ENCODE data around the gene C14orf93.

C14orf93 gene

DNA sequence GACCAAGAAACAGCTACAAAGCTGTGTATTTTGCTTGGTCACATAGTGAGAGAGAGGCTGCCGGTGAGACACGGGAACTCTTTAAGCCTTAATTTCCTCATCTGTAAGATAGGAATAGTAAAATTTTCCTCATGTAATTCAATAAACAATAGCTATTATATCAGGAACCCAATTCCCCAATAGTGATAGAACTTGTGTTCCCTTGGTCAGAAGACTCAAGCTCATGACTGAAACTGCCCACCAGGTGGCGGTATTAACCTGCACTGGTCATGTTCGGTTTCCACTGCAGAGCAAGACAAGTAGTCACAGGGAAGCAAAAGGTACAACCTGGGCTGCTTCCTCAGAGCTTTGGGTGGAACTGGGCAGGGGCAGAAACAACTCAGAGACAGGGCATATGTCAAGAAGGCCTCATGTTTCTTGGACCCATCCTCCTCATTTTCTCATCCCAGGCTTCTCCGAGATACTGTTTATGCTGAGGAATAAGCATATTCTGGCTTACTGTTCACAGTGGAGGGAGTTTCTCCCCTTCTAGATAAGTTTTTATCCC lies 23.4 kb downstream of the C14orf93 start:
- peaks cover 2% of the 10 kb centered on the region for H3K27me3 Mint-ChIP-seq (ENCODE audit: low read depth, poor library complexity)
- H3K9me3 Mint-ChIP-seq: no peaks in the 10 kb centered on the region
- TF ChIP-seq, protein P1, sequence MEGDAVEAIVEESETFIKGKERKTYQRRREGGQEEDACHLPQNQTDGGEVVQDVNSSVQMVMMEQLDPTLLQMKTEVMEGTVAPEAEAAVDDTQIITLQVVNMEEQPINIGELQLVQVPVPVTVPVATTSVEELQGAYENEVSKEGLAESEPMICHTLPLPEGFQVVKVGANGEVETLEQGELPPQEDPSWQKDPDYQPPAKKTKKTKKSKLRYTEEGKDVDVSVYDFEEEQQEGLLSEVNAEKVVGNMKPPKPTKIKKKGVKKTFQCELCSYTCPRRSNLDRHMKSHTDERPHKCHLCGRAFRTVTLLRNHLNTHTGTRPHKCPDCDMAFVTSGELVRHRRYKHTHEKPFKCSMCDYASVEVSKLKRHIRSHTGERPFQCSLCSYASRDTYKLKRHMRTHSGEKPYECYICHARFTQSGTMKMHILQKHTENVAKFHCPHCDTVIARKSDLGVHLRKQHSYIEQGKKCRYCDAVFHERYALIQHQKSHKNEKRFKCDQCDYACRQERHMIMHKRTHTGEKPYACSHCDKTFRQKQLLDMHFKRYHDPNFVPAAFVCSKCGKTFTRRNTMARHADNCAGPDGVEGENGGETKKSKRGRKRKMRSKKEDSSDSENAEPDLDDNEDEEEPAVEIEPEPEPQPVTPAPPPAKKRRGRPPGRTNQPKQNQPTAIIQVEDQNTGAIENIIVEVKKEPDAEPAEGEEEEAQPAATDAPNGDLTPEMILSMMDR (IDR thresholded peaks at IDR 0.05): peak; percentile 90
- peaks cover 36% of the 10 kb centered on the region for H3K4me1 Mint-ChIP-seq
- no peak overlapping the region for H3K27ac Mint-ChIP-seq
- H3K36me3 Mint-ChIP-seq (ENCODE audit: low read depth): peaks cover 27% of the 10 kb centered on the region
- DNase-seq: peak; percentile 94
- no peak overlapping the region for H3K4me3 Mint-ChIP-seq

- Mint-ChIP-seq H3K36me3 (ENCODE audit: low read depth) (peaks cover 27% of the 10 kb centered on the region), H3K27me3 (ENCODE audit: low read depth, poor library complexity) (no peaks in the 10 kb centered on the region), H3K9me3 (no peaks in the 10 kb centered on the region), H3K27ac (peak overlapping the region; percentile 81), H3K4me1 (peaks cover 36% of the 10 kb centered on the region), H3K4me3 (no peak overlapping the region)
- no peak for DNase-seq
- TF ChIP-seq, protein P1 (IDR thresholded peaks at IDR 0.05): no peak
Observed at GRCh38 chr14:22985894-22986507, 23.9 kb downstream of the C14orf93 start.

- Mint-ChIP-seq H3K27ac (no peak overlapping the region), H3K4me3 (peak overlapping the region; percentile 37), H3K27me3 (ENCODE audit: low read depth, poor library complexity) (no peaks in the 10 kb centered on the region), H3K9me3 (no peaks in the 10 kb centered on the region), H3K36me3 (ENCODE audit: low read depth) (peaks cover 19% of the 10 kb centered on the region), H3K4me1 (peaks cover 34% of the 10 kb centered on the region)
- DNase-seq: no peak
- TF ChIP-seq, protein P1 (IDR thresholded peaks at IDR 0.05): no peak
Observed at GRCh38 chr14:22984959-22985658, 24.8 kb downstream of the C14orf93 start.

- no peak within 1 kb of the TSS for H3K27ac Mint-ChIP-seq
Observed at GRCh38 chr14:22982477-22983245, 27.3 kb downstream of the C14orf93 start, which contains the start of gene AJUBA. AJUBA (minus strand) TSS chr14:22982551; CDS start chr14:22982266, 285 bp downstream.

DNA sequence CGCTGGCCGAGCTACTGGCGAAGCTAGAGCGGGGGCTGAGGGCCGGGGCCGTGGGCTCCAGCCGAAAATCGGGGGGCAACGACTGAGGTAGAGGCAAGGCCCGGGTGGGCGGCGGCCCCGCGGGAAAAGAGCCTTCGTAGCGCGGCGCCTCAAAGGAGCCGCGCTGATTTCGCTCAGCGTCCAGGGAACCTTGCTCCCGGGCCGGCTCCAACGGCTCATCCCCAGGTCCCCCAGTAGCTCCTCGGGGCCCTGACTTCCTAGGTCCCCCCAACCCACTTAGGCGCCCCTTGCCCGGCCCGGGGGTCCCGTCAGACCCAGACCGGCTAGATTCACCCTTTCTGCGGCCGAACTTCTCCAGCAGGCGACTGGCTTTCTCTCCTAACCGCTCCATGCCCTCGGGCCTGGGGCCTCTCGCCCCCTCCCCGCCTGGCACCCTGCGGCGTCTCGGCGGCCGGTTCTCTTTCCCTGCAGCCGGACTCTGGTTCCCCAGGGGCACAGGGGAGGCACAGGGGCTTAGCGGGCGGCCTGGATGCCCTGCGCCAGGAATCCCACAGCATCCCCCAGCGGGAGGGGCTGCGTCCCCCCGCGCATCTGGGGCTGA lies 28.0 kb downstream of the C14orf93 start:
- no peak for DNase-seq
- TF ChIP-seq, protein P1 (IDR thresholded peaks at IDR 0.05): no peak
- Mint-ChIP-seq H3K4me1 (peaks cover 57% of the 10 kb centered on the region), H3K27ac (no peak overlapping the region), H3K36me3 (ENCODE audit: low read depth) (peaks cover 14% of the 10 kb centered on the region), H3K4me3 (no peak overlapping the region), H3K27me3 (ENCODE audit: low read depth, poor library complexity) (no peaks in the 10 kb centered on the region), H3K9me3 (no peaks in the 10 kb centered on the region)

More at GRCh38 chr14:22982477-22983245, 27.3 kb downstream of the C14orf93 start, which contains the start of gene AJUBA:
- peaks cover 13% of the 10 kb centered on the region for H3K36me3 Mint-ChIP-seq (ENCODE audit: low read depth)
- DNase-seq: peak; percentile 90
- TF ChIP-seq, protein P1 (IDR thresholded peaks at IDR 0.05): no peak
- no peaks in the 10 kb centered on the region for H3K27me3 Mint-ChIP-seq (ENCODE audit: low read depth, poor library complexity)
- H3K9me3 Mint-ChIP-seq: no peaks in the 10 kb centered on the region
- H3K4me1 Mint-ChIP-seq: peaks cover 50% of the 10 kb centered on the region
- H3K4me3 Mint-ChIP-seq: no peak within 1 kb of the TSS

Measured in nephron progenitor cell (in vitro differentiated cells).